HUES6 (cell line): ENCODE results near the gene TTC7B.

Experiments used
- H3K27ac ChIP-seq: 2 replicates; pipeline ENCODE4 v1.7.0; 2013; ENCODE audit warnings: low read depth, mild to moderate bottlenecking, low read length, inconsistent platforms
- H3K27me3 ChIP-seq: 2 replicates; pipeline ENCODE4 v1.6.1; 2013; ENCODE audit warnings: low read length; ENCODE audit not compliant: control insufficient read depth, insufficient read depth
- H3K36me3 ChIP-seq: 2 replicates; pipeline ENCODE4 v1.6.1; 2013; ENCODE audit warnings: low read length; ENCODE audit not compliant: control insufficient read depth, insufficient read depth
- H3K4me1 ChIP-seq: 2 replicates; pipeline ENCODE4 v1.6.1; 2013; ENCODE audit warnings: low read length; ENCODE audit not compliant: control insufficient read depth, insufficient read depth
- H3K4me3 ChIP-seq: 2 replicates; pipeline ENCODE4 v1.5.1; 2013; ENCODE audit warnings: low read depth, low read length
- H3K9ac ChIP-seq: one replicate; pipeline ENCODE4 v1.6.1; 2013; ENCODE audit warnings: mild to moderate bottlenecking, low read length
- H3K9me3 ChIP-seq: 2 replicates; pipeline ENCODE4 v1.6.1; 2013; ENCODE audit warnings: low read depth, low read length; ENCODE audit not compliant: control insufficient read depth, insufficient read depth

Gene TTC7B

GRCh38 chr14:90556012-90556477 is 260.2 kb downstream of the TTC7B start:
- no peaks in the 10 kb centered on the region for H3K27me3 ChIP-seq
- no peaks in the 10 kb centered on the region for H3K9me3 ChIP-seq
- peaks cover 18% of the 10 kb centered on the region for H3K4me1 ChIP-seq
- H3K4me3 ChIP-seq, result peak overlapping the region; percentile 16; the same call in 1 of the 2 replicates
- no peaks in the 10 kb centered on the region for H3K36me3 ChIP-seq
- peak overlapping the region; percentile 22 for H3K9ac ChIP-seq
- H3K27ac ChIP-seq, result no peak overlapping the region

DNA sequence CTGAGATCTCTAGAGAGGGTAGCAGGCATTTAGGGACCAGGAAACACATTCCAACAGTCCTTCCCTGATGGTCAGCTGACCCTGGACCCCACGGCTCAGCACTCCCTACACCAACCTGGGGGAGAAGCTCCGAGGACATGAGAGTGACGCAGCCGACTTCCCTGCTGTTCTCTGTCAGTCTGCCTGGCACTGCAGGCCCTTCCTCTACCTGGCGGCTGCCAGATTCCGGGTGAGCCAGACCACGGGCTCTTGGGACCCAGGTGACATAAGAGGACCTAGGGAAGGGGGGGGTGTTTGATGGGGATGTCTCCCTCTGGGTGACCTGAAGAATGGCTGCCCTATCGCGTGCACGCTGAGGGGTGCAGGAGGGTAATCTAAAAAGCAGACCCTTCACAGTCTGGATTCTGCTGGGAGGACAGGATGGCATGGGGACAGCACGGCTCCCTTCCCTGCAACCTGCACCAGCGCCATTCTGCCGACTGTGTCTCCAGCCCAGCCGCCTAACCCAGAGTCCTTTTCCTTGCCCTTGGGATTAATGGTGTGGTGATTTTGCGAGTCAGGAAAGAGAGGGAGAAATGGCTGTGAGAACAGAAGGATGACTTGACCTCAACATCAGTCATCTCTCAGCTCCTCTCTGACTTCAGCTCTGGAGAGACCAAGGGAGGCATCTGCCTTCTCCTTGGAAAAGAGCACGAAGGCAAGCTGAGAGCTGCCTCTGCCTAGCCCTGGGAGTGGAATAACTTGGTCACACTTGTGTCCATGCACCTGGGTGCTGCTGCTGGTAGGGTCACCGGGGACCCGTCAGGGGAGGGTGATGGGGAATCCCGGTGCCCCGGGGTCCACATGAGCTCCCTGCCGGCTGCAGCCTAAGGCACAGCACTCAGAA is 260.9 kb downstream of the TTC7B start:
- peaks cover 4% of the 10 kb centered on the region for H3K9me3 ChIP-seq
- H3K4me3 ChIP-seq, result no peak overlapping the region
- H3K27ac ChIP-seq, result no peak overlapping the region
- H3K4me1 ChIP-seq, result peaks cover 18% of the 10 kb centered on the region
- H3K9ac ChIP-seq, result no peak overlapping the region
- no peaks in the 10 kb centered on the region for H3K36me3 ChIP-seq
- H3K27me3 ChIP-seq, result no peaks in the 10 kb centered on the region

- H3K36me3 ChIP-seq, result no peaks in the 10 kb centered on the region
- H3K4me3 ChIP-seq, result no peak overlapping the region
- H3K27me3 ChIP-seq, result no peaks in the 10 kb centered on the region
- H3K27ac ChIP-seq, result no peak overlapping the region
- no peak overlapping the region for H3K9ac ChIP-seq
- peaks cover 18% of the 10 kb centered on the region for H3K4me1 ChIP-seq
- H3K9me3 ChIP-seq, result peaks cover 4% of the 10 kb centered on the region
Observed at GRCh38 chr14:90554341-90554740, 261.9 kb downstream of the TTC7B start.

- Histone ChIP-seq H3K9ac (no peak overlapping the region), H3K27ac (no peak overlapping the region), H3K4me1 (peaks cover 18% of the 10 kb centered on the region), H3K4me3 (no peak overlapping the region), H3K9me3 (peaks cover 4% of the 10 kb centered on the region), H3K27me3 (no peaks in the 10 kb centered on the region), H3K36me3 (no peaks in the 10 kb centered on the region)
Observed at GRCh38 chr14:90553921-90554336, 262.3 kb downstream of the TTC7B start.

DNA sequence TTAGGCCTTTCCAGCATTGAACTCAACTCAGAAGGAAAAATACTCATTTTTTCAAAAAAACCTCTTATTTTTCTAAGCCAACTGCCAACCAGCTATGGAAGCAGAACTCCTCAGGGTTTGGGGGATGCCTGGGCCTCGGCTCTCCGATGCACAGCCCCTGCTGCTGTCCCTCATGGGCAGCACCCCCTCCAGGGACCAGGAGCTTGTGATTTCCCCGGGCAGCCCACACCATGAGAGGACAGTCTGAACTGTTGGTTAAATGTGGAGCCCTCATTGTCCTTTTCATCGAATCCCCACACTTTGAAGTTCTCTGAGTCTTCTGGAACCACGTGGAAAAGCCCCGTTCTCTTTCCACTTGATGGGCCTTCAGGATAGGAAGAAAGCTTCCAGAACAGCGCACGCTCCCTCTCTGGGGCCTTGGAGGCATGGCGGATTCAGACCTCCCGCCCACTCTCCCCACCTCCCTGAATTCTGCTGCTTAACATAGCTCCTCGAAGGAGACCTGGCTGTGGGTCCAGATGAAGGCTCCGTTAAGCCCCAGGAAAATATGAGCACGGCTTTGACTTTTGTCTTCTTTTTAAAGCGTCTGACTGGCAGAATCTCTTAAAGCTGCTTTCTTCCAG is 262.8 kb downstream of the TTC7B start:
- peaks cover 4% of the 10 kb centered on the region for H3K9me3 ChIP-seq
- H3K4me1 ChIP-seq, result peaks cover 18% of the 10 kb centered on the region
- H3K27ac ChIP-seq, result no peak overlapping the region
- no peak overlapping the region for H3K9ac ChIP-seq
- no peaks in the 10 kb centered on the region for H3K27me3 ChIP-seq
- H3K4me3 ChIP-seq, result no peak overlapping the region
- H3K36me3 ChIP-seq, result no peaks in the 10 kb centered on the region

- Histone ChIP-seq H3K27ac (no peak overlapping the region), H3K9ac (no peak overlapping the region)
Observed at GRCh38 chr14:90552465-90553297, 263.5 kb downstream of the TTC7B start.

GRCh38 chr14:90551733-90552464 is 264.3 kb downstream of the TTC7B start:
- H3K9me3 ChIP-seq, result peaks cover 4% of the 10 kb centered on the region
- H3K27ac ChIP-seq, result no peak overlapping the region
- H3K4me1 ChIP-seq, result peaks cover 16% of the 10 kb centered on the region
- no peak overlapping the region for H3K9ac ChIP-seq
- no peaks in the 10 kb centered on the region for H3K36me3 ChIP-seq
- H3K27me3 ChIP-seq, result no peaks in the 10 kb centered on the region
- no peak overlapping the region for H3K4me3 ChIP-seq

More at GRCh38 chr14:90552465-90553297, 263.5 kb downstream of the TTC7B start:
- Histone ChIP-seq H3K36me3 (no peaks in the 10 kb centered on the region), H3K4me1 (peaks cover 18% of the 10 kb centered on the region), H3K4me3 (no peak overlapping the region), H3K9me3 (peaks cover 4% of the 10 kb centered on the region), H3K27me3 (no peaks in the 10 kb centered on the region)

DNA sequence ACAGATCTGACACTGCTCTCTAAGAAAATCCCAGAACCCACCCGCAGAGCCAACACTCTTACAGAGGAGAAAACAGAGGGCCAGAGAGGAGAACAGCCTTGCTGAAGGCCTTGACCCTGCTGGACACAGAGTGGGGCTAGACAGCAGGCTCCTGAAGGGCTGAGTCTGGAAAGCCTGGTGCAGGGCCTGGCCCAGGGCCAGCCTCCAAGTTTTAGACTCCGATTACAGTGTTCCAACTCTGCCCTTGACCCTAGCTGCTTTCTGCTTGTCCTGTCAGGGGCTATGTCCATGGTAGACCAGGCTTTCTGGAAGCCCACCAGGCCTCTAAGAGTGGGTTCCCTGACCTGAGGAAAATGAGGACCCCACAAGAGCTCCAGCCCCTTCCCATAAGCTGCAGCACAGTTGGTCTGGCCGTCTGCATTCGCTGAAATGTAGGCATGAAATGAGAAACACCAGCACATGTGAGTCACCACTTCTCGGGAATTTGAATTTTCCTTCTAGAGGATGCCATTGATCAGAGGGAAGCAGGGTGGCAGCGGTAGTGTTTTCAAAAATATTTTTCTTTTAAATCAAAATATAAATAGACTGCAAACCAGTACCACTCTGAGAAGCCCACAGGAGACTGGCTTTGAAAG is 265.0 kb downstream of the TTC7B start:
- no peaks in the 10 kb centered on the region for H3K36me3 ChIP-seq
- no peak overlapping the region for H3K4me3 ChIP-seq
- peaks cover 4% of the 10 kb centered on the region for H3K9me3 ChIP-seq
- peaks cover 14% of the 10 kb centered on the region for H3K4me1 ChIP-seq
- H3K27me3 ChIP-seq, result no peaks in the 10 kb centered on the region
- H3K27ac ChIP-seq, result no peak overlapping the region
- no peak overlapping the region for H3K9ac ChIP-seq

GRCh38 chr14:90549794-90550641 is 266.2 kb downstream of the TTC7B start:
- H3K36me3 ChIP-seq, result no peaks in the 10 kb centered on the region
- peaks cover 11% of the 10 kb centered on the region for H3K4me1 ChIP-seq
- H3K27ac ChIP-seq, result no peak overlapping the region
- H3K4me3 ChIP-seq, result no peak overlapping the region
- H3K27me3 ChIP-seq, result no peaks in the 10 kb centered on the region
- H3K9me3 ChIP-seq, result peaks cover 4% of the 10 kb centered on the region
- H3K9ac ChIP-seq, result no peak overlapping the region
